IPS DF 4.7 (cell line): Measurements from ENCODE around the gene NEK11.

Experiments
- DNase-seq: peaks from one replicate; pipeline ENCODE4 v3.0.0-alpha.2; 2013; ENCODE audit warnings: low spot score; ENCODE audit errors: extremely low read depth

Gene NEK11

DNA sequence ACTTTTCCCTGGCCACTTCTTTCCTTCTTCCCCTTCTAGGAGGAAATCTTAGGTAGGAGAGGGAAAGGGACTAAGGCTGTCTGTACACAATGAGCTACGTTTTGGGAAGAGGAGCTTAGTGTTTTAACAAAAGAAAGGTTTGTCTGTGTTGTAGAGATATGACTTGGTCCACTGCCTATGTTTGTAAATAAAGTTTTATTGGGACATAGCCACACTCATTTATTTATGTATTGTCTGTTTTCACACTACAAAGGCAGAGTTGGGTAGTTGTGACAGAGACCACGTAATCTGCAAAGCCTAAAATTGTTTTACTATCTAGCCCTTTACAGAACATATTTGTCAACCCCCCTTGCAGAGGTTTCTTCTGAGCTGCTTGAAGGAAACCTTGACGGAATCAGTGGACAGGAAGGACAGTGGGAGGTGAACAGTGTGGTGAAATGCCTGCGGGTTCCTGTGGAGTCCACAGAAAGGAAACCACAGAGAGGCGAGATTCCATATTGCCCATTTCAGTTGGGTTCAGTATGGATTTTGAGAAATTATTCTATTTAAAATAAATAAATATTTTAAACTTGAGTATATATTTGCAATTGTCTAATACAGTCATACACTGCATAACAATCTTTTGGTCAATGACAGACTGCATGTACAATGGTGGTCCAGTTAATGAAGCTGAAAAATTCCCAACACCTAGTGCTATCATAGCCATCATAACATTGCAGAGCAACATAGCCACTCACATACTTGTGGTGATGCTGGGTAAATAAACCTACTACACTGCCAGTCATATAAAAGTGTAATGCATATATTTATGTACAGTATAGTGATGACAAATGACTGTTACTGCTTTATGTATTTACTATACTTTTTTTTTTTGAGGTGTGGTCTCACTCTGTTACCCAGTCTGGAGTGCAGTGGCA lies 197.0 kb downstream of the NEK11 start:
- no peak for DNase-seq

- DNase-seq: no peak
These were observed 198.3 kb downstream of the NEK11 start for GRCh38 chr3:131224886-131225550.

DNA sequence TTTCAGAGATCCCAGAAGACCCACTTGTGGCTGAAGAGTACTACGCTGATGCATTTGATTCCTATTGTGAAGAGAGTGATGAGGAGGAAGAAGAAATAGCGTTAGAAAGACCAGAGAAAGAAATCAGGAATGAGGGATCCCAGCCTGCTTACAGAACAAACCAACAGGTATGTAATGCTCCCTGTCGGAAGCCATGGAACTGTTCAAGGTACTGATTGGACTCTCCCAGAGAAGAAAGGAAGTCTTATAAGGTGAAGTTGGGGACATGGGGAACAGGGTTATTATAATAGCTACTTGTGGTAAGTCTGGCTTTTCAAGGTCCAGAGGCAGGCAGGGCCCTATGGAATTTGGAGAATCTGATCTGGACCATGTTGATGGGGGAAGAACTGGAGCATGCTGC lies 201.8 kb downstream of the NEK11 start:
- DNase-seq: no peak

GRCh38 chr3:131231710-131232389 lies 205.2 kb downstream of the NEK11 start:
- DNase-seq: no peak

- no peak for DNase-seq
These were observed 206.1 kb downstream of the NEK11 start for GRCh38 chr3:131232711-131233267.

- DNase-seq: no peak
These were observed 207.4 kb downstream of the NEK11 start for GRCh38 chr3:131233900-131234668.

- no peak for DNase-seq
These were observed 209.7 kb downstream of the NEK11 start for GRCh38 chr3:131236421-131236820.

DNA sequence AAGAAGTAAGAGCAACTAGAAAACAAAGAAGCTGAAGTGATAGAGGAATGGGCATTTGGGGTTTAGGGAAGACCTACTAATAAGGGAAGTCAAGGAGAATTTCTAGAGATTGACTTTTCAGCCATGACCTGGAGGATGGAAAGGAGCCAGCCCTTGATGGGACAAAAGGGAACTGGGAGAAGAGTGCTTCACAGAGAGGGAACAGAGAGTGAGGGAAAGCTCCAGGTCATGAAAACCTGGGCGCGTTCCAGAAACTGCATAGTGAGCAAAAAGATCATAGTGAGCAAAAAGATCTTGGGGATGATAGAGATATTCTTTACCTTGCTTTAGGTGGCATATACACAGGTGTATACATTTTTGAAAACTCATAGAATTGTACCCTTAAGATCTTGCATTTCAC lies 211.8 kb downstream of the NEK11 start:
- DNase-seq: no peak

GRCh38 chr3:131239267-131239666 lies 212.6 kb downstream of the NEK11 start:
- DNase-seq: no peak

GRCh38 chr3:131242201-131242600 lies 215.5 kb downstream of the NEK11 start:
- no peak for DNase-seq

- DNase-seq: no peak
These were observed 223.8 kb downstream of the NEK11 start for GRCh38 chr3:131250466-131250865.

DNA sequence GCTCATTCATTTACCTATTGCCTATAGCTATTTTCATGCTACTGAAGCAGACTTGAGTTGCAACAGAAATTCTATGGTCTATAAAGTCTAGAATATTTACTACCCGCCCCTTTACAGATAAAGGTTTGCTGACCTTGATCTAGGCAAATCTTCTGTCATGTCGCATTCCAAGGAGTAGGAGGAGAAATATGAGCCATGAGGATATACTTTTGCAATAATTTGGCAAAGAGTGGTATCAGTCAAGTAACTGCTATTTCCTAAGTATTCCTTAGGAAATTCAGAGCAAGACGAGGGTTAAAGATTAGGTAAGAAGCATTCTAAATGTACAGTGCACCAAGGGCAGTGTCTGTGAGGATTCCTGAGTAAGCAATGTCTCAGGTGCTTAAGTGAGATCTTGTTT lies 233.8 kb downstream of the NEK11 start:
- no peak for DNase-seq

DNA sequence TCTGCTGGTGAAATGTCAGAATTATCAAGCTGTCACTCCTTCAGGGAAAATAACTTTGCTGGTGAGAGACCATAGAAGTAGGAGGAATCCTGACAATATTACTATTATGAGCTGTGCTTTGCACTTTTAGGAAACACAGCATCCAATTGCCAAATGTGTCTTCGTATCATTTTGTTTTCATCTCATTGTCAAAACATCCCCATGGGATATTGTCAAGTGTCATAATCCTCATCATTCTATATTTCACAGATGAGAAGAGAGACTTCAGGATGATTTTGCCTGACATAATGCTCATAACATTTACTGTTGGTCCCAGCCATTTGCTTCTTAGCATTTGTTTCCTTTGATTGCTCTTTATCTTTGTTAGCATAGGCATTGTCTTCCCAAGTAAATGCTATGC lies 234.4 kb downstream of the NEK11 start:
- DNase-seq: no peak

GRCh38 chr3:131275556-131275955 lies 248.9 kb downstream of the NEK11 start:
- DNase-seq: no peak

DNA sequence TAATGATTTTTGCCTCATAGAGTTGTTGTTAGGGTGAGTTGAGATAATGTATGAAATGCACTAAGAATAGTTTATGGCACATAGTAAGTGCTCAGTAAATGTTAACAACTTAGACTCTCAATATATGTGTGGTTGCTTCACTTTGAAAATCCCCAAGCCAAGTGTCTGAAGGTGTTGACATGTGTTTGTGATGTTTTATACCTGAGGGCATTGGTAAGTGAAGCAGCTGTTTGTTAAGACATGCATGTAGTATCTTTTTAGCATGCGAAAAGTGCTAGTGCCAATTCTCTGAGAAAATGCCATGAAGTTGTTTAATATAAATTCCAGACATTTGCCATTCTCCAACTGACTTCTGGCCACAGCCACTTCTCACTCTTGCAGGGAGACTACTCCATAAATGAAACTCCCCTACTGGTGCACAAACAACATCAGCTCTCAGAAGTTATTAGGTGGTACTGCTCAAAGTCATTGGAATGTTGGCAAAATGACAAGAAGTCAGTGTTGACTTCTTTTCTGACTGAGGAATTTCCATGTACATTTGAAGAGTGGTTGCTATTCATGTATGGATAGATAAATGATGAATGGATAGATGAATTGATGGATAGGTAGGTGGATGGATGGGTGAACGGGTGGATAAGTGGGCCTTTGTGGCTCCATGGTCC lies 251.3 kb downstream of the NEK11 start:
- DNase-seq: no peak

GRCh38 chr3:131279577-131279976 lies 252.9 kb downstream of the NEK11 start:
- no peak for DNase-seq

- no peak for DNase-seq
These were observed 255.7 kb downstream of the NEK11 start for GRCh38 chr3:131282379-131282778.

GRCh38 chr3:131282967-131283366 lies 256.3 kb downstream of the NEK11 start:
- no peak for DNase-seq

- peak; percentile 2 for DNase-seq
These were observed 257.2 kb downstream of the NEK11 start for GRCh38 chr3:131283862-131284261.

DNA sequence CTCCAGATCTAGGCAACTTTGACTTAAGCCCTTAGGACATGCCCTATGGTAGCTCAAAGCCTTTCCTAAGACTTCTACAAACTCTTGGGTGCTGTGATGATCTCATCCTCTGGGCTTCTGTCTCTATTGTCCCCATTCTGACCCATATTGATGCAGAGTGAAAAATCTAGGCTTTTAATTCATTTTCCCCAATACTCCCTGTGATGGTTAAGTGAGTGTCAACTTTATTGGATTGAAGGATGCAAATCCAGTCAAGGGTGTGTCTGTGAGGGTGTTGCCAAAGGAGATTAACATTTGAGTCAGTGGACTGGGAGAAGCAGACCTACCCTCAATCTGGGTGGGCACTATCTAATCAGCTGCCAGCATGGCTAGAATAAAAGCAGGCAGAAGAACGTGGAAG lies 257.6 kb downstream of the NEK11 start:
- no peak for DNase-seq

- no peak for DNase-seq
These were observed 258.8 kb downstream of the NEK11 start for GRCh38 chr3:131285456-131285855.
